GM23248 (cell line): ENCODE results near the gene MTHFSD. TPM values are rescaled to one million over a fixed set of nuclear protein-coding genes. Genes with fewer than 3 reads are reported as not detected.

Source experiments
- DNase-seq: peaks from one replicate; pipeline ENCODE4 v3.0.0-alpha.2; 2015
- H2AFZ ChIP-seq: fragments of 200-600 bp; sonication (generic); 2 replicates; pipeline ENCODE4 v1.6.1; 2016; ENCODE audit warnings: antibody characterized with exemption
- H3F3A ChIP-seq: fragments of 200-600 bp; sonication (generic); 2 replicates; pipeline ENCODE4 v1.6.1; 2016; ENCODE audit warnings: mild to moderate bottlenecking, antibody characterized with exemption, mixed run types; ENCODE audit not compliant: insufficient read depth
- H3K27ac ChIP-seq: fragments of 200-600 bp; sonication (generic); 2 replicates; pipeline ENCODE4 v1.5.1; 2016; ENCODE audit warnings: mild to moderate bottlenecking
- H3K27me3 ChIP-seq: fragments of 200-600 bp; sonication (generic); replicated peaks from 2 replicates; pipeline ENCODE4 v1.6.1; 2016; ENCODE audit warnings: mild to moderate bottlenecking; ENCODE audit not compliant: insufficient read depth
- H3K36me3 ChIP-seq: fragments of 200-600 bp; sonication (generic); 2 replicates; pipeline ENCODE4 v1.6.1; 2016; ENCODE audit warnings: low read depth, mild to moderate bottlenecking
- H3K4me1 ChIP-seq: fragments of 200-600 bp; sonication (generic); 2 replicates; pipeline ENCODE4 v1.6.1; 2016; ENCODE audit warnings: mild to moderate bottlenecking; ENCODE audit not compliant: insufficient read depth
- H3K4me2 ChIP-seq: fragments of 200-600 bp; sonication (generic); one replicate; pipeline ENCODE4 v1.6.1; 2016; ENCODE audit warnings: mild to moderate bottlenecking; ENCODE audit not compliant: unreplicated experiment
- H3K4me3 ChIP-seq: fragments of 200-600 bp; sonication (generic); 2 replicates; pipeline ENCODE4 v1.5.1; 2016; ENCODE audit warnings: mild to moderate bottlenecking
- H3K79me2 ChIP-seq: fragments of 200-600 bp; sonication (generic); 2 replicates; pipeline ENCODE4 v1.6.1; 2016; ENCODE audit warnings: mild to moderate bottlenecking; ENCODE audit not compliant: insufficient read depth
- H3K9ac ChIP-seq: fragments of 200-600 bp; sonication (generic); 2 replicates; pipeline ENCODE4 v1.6.1; 2016; ENCODE audit warnings: mild to moderate bottlenecking
- H3K9me2 ChIP-seq: fragments of 200-600 bp; sonication (generic); 2 replicates; pipeline ENCODE4 v1.6.1; 2016; ENCODE audit warnings: mixed run types, mild to moderate bottlenecking, moderate library complexity; ENCODE audit not compliant: insufficient read depth
- H3K9me3 ChIP-seq: fragments of 200-600 bp; sonication (generic); one replicate; pipeline ENCODE4 v1.6.1; 2017; ENCODE audit warnings: low read depth
- H4K20me1 ChIP-seq: fragments of 200-600 bp; sonication (generic); 2 replicates; pipeline ENCODE4 v1.6.0; 2016; ENCODE audit not compliant: insufficient read depth
- EZH2 ChIP-seq: fragments of 200-600 bp; sonication (generic); IDR thresholded peaks from 2 replicates; pipeline ENCODE4 v1.6.1; 2018; ENCODE audit warnings: antibody characterized with exemption, mild to moderate bottlenecking; ENCODE audit not compliant: insufficient read depth, poor library complexity, severe bottlenecking
- EZH2phosphoT487 ChIP-seq: fragments of 200-600 bp; sonication (generic); IDR thresholded peaks from 2 replicates; pipeline ENCODE4 v1.6.1; 2018; ENCODE audit warnings: antibody characterized with exemption, moderate library complexity, mild to moderate bottlenecking, low read depth; ENCODE audit not compliant: insufficient read depth
- WGBS, 2 experiments: methylation state at CpG; one replicate each; pipeline ENCODE4 v1.1.6; 2015 to 2017; ENCODE audit warnings: low lambda C conversion rate in 2 of 2, low coverage in 1 of 2; ENCODE audit errors: missing lambda C conversion rate in 2 of 2; 5-methylcytosine and 5-hydroxymethylcytosine counted together
- in situ Hi-C: fragments of 300-500 bp; cut with MboI; formaldehyde crosslinking; loops from 2 replicates; pipeline ENCODE4 v1.15.0; 2020
- polyA plus RNA-seq: library from polyadenylated mRNA; unstranded; fragments of >200 nt; fragmentation: Nextera tagmentation; extraction: Ambion mirVana; gene quantifications from 2 replicates; pipeline ENCODE4 v1.2.1, GENCODE V29; 2016
- total RNA-seq: library from RNA; depleted of rRNA; stranded (reverse); fragments of >200 nt; shearing (Covaris generic); gene quantifications from 2 replicates; pipeline ENCODE4 v1.2.3, GENCODE V29; 2014

MTHFSD gene
- total and polyA plus RNA-seq, 2 experiments from 2014 or later = 12.9 to 14.0 TPM

DNA sequence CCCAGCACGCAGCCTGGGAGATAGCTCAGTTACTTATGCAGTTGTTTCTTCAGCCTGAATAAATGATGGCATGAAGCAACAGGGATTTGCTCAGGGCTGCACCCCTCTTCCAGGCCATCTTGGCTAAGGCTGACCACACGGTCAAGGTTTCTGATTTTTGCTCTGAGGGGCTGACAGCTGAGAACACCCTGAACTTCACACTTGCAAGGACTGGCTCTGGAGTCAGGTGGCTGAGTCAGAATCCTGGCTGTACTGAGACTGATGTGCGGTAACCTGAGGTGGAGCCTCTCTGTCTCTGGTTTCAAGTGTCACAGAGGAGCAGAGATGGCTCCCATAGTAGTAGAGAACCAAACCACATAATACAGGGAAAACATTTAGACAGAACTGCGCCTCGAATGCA is 4.8 kb downstream of the MTHFSD start:
- Histone ChIP-seq H3K9me2 (no peaks in the 10 kb centered on the region), H3K4me1 (peaks cover 5% of the 10 kb centered on the region), H2AFZ (no peak overlapping the region), H3K27ac (no peak overlapping the region), H3K4me3 (no peak overlapping the region), H3K79me2 (peaks cover 16% of the 10 kb centered on the region), H3K27me3 (no peaks in the 10 kb centered on the region), H3K36me3 (no peaks in the 10 kb centered on the region; the same call in 1 of the 2 replicates), H4K20me1 (no peaks in the 10 kb centered on the region), H3K9me3 (no peaks in the 10 kb centered on the region), H3K9ac (no peak overlapping the region), H3K4me2 (no peak overlapping the region), H3F3A (no peaks in the 10 kb centered on the region)
- no peak for TF ChIP-seq EZH2phosphoT487
- no peak for TF ChIP-seq EZH2
- WGBS, 2 experiments = 91 to 93% methylated on average over 5 of the region's 5 CpGs
- in situ Hi-C loops = no loop called here
- DNase-seq = no peak

DNA sequence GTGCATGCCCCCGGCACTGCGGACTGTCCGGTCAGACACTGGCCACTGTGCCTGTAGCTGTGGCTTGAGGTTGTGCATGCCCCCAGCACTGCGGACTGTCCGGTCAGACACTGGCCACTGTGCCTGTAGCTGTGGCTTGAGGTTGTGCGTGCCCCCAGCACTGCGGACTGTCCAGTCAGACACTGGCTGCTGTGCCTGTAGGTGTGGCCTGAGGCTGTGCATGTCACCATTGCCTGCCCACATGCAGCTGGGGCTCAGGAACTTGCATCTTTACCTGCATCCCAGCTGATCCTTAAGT is 5.2 kb downstream of the MTHFSD start:
- no peaks in the 10 kb centered on the region; the same call in 1 of the 2 replicates for H3K36me3 ChIP-seq
- DNase-seq = no peak
- in situ Hi-C loops = no loop called here
- no peaks in the 10 kb centered on the region for H4K20me1 ChIP-seq
- no peak overlapping the region for H3K4me2 ChIP-seq
- H3K27me3 ChIP-seq = no peaks in the 10 kb centered on the region
- peaks cover 5% of the 10 kb centered on the region for H3K4me1 ChIP-seq
- H3K4me3 ChIP-seq = no peak overlapping the region
- H3K27ac ChIP-seq = no peak overlapping the region
- H3F3A ChIP-seq = no peaks in the 10 kb centered on the region
- H3K9me3 ChIP-seq = no peaks in the 10 kb centered on the region
- WGBS, 2 experiments = 96 to 98% methylated on average over 7 of the region's 7 CpGs
- no peak for TF ChIP-seq EZH2
- no peak for TF ChIP-seq EZH2phosphoT487
- no peaks in the 10 kb centered on the region for H3K9me2 ChIP-seq
- no peak overlapping the region for H2AFZ ChIP-seq
- H3K79me2 ChIP-seq = peaks cover 15% of the 10 kb centered on the region
- H3K9ac ChIP-seq = no peak overlapping the region

DNA sequence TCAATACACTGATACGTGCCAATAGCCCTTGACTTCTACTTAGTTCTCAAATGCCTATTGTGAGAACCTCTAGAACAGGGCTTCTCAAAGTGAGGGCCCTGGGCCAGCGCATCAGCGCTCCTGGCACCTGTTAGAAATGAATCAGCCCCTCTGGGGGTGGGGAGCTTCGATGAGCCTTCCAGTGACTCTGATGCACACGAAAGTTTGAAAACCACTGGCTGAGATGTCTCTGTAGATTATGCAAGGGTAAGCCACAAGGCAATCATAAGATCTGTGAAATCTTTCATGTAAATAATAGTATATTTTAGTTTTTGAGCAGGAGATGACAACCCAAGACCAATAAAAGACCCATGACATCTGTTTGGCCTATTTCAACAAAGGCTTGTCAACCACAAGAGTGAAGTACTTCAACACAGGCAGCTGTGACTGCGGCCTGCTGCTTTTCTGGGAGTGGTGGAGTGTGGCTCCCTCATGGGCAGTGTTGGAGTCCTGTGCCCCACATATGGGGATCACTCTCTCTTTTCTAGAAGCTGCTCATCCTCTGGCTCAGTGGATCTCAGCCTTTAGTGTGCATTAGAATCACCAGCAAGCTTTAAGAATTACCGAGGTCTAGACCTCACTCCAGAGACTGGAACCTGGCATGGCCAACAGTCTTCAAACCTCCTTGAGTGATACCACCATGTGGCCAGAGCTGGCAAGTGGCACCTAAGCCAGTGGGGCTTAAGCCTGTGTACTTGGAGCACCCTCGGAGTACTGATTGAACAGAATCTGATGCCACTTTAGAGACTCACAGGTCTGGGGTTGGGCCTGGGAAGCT is 5.8 kb downstream of the MTHFSD start:
- 75 to 77% methylated on average over 8 of the region's 8 CpGs for WGBS, 2 experiments
- no peak overlapping the region for H3K9ac ChIP-seq
- no peaks in the 10 kb centered on the region; the same call in 1 of the 2 replicates for H3K36me3 ChIP-seq
- no peak overlapping the region for H3K4me2 ChIP-seq
- no peak overlapping the region for H2AFZ ChIP-seq
- no peaks in the 10 kb centered on the region for H3K27me3 ChIP-seq
- no peak for DNase-seq
- in situ Hi-C loops = no loop called here
- H3K79me2 ChIP-seq = peaks cover 10% of the 10 kb centered on the region
- no peaks in the 10 kb centered on the region for H3K9me2 ChIP-seq
- H3K4me1 ChIP-seq = peaks cover 3% of the 10 kb centered on the region
- no peaks in the 10 kb centered on the region for H3K9me3 ChIP-seq
- TF ChIP-seq EZH2 (no peak), EZH2phosphoT487 (no peak)
- no peaks in the 10 kb centered on the region for H4K20me1 ChIP-seq
- H3K27ac ChIP-seq = no peak overlapping the region
- H3K4me3 ChIP-seq = no peak overlapping the region
- H3F3A ChIP-seq = no peaks in the 10 kb centered on the region

DNA sequence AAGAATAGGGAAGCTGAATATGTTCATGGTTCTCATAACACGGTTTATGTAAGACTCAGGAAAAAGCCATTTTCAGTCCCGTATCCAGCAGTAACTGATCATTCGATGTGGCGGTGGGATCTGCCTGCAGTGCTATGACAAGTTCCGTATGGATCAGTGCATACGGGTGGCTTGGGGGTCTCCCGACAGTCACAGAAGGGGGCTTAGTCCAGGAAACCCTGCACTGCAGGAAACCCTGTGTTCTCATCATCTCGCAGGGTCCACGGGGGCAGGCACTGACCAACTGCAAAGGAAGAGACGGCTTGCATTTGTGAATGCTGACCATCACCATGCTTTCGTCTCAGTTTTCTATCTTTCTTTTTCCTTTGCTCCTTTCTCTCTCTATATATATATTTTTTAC is 7.7 kb downstream of the MTHFSD start:
- no peaks in the 10 kb centered on the region for H3F3A ChIP-seq
- H3K27ac ChIP-seq = no peak overlapping the region
- no peaks in the 10 kb centered on the region; the same call in 1 of the 2 replicates for H3K36me3 ChIP-seq
- no peak overlapping the region for H3K9ac ChIP-seq
- H3K79me2 ChIP-seq = no peaks in the 10 kb centered on the region
- no peaks in the 10 kb centered on the region for H3K4me1 ChIP-seq
- no peak overlapping the region for H3K4me2 ChIP-seq
- in situ Hi-C loops = no loop called here
- no peaks in the 10 kb centered on the region for H4K20me1 ChIP-seq
- 94 to 96% methylated on average over 11 of the region's 11 CpGs for WGBS, 2 experiments
- no peak for DNase-seq
- H3K4me3 ChIP-seq = no peak overlapping the region
- TF ChIP-seq EZH2 = no peak
- no peak for TF ChIP-seq EZH2phosphoT487
- H2AFZ ChIP-seq = no peak overlapping the region
- H3K9me3 ChIP-seq = no peaks in the 10 kb centered on the region
- H3K9me2 ChIP-seq = no peaks in the 10 kb centered on the region
- no peaks in the 10 kb centered on the region for H3K27me3 ChIP-seq
